ENCODE measurements around the gene PSG7.
"Not testable (repeated sequence)": the region's sequence is repeated elsewhere in the genome, so short reads cannot be mapped to it uniquely, and the experiment has no call there.

DNA sequence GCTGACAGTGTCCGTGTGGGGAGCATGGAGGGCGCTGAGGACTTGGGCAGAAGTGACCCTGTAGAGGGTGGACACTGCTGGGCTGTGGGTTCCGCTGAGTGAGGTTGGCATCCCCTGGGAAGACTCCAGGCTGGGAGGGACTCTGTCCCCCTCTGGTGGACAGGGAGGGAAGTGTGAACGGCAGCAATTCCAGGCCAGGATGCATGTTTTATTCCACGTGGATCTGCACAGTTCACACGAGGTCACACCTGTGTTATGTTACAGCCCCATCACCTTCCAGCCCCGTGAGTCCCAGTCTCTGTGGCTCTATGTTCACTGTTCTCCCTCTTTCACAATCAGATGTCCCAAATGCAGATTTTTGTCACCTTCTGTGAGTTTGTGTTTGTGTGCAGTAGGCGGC, 55.7 kb downstream of the PSG7 start:
- TF ChIP-seq POLR2AphosphoS5, POLR2A, EP300 (IDR thresholded peaks at IDR 0.05): not testable (repeated sequence)
- TF ChIP-seq, protein P1, sequence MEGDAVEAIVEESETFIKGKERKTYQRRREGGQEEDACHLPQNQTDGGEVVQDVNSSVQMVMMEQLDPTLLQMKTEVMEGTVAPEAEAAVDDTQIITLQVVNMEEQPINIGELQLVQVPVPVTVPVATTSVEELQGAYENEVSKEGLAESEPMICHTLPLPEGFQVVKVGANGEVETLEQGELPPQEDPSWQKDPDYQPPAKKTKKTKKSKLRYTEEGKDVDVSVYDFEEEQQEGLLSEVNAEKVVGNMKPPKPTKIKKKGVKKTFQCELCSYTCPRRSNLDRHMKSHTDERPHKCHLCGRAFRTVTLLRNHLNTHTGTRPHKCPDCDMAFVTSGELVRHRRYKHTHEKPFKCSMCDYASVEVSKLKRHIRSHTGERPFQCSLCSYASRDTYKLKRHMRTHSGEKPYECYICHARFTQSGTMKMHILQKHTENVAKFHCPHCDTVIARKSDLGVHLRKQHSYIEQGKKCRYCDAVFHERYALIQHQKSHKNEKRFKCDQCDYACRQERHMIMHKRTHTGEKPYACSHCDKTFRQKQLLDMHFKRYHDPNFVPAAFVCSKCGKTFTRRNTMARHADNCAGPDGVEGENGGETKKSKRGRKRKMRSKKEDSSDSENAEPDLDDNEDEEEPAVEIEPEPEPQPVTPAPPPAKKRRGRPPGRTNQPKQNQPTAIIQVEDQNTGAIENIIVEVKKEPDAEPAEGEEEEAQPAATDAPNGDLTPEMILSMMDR (IDR thresholded peaks at IDR 0.05) = peak in 1 of 7 experiments; percentile 8

Measured in stomach (tissue), 4 donors.